SK-N-SH (cell line): ENCODE results near the gene SAMD8. TPM values are rescaled to one million over a fixed set of nuclear protein-coding genes. Genes with fewer than 3 reads are reported as not detected.
A peak's percentile ranks its signal among the peaks of the same experiment; 100 is the strongest.

ENCODE experiments used
- CTCF ChIA-PET: fragments of 300-600, 350-600 bp; formaldehyde crosslinking; extraction: SDS; loops from one replicate; lab custom pipeline; 2021; lab: Yijun Ruan, JAX
- POLR2A ChIA-PET: fragments of 350-600 bp; sonication (Branson Sonifier 250); formaldehyde crosslinking; extraction: SDS; loops from one replicate; lab custom pipeline; 2020; ENCODE audit warnings: antibody characterized with exemption, inconsistent platforms; lab: Yijun Ruan, JAX
- DNase-seq: peaks from one replicate; pipeline ENCODE4 v3.0.0; 2012
- H2AFZ ChIP-seq: fragments of 200-600 bp; sonication (generic); 2 replicates; pipeline ENCODE4 v1.8.1; 2016; ENCODE audit warnings: antibody characterized with exemption, mild to moderate bottlenecking, low read depth
- H3F3A ChIP-seq: fragments of 200-600 bp; sonication (generic); replicated peaks from 2 replicates; pipeline ENCODE3; 2016; ENCODE audit warnings: antibody characterized with exemption, mild to moderate bottlenecking; ENCODE audit not compliant: insufficient read depth
- H3K27ac ChIP-seq, 2 experiments: fragments of 200-500 bp in 1 of 2; fragments of 200-600 bp in 1 of 2; sonication (Bioruptor generic) in 1 of 2; sonication (generic), shearing (Covaris generic) in 1 of 2; 2 replicates each; pipeline versions ENCODE4 v1.5.1 to v1.6.1; 2014 to 2016; ENCODE audit warnings: low read depth in 2 of 2, inconsistent platforms in 1 of 2, low read length in 1 of 2, mild to moderate bottlenecking in 1 of 2, mixed read lengths in 1 of 2
- H3K27me3 ChIP-seq: fragments of 200-600 bp; sonication (generic), shearing (Covaris generic); 2 replicates; pipeline ENCODE4 v1.6.1; 2016; ENCODE audit warnings: mixed run types; ENCODE audit not compliant: insufficient read depth
- H3K36me3 ChIP-seq, 2 experiments: fragments of 200-500 bp in 1 of 2; fragments of 200-600 bp in 1 of 2; sonication (Bioruptor generic) in 1 of 2; sonication (generic) in 1 of 2; replicated peaks in 1 of 2; 2 replicates each; pipeline versions ENCODE3 to v1.5.1; 2014 to 2016; ENCODE audit warnings: low read length in 1 of 2, mild to moderate bottlenecking in 1 of 2; ENCODE audit not compliant: insufficient read depth in 2 of 2, control insufficient read depth in 1 of 2
- H3K4me1 ChIP-seq, 2 experiments: fragments of 200-500 bp in 1 of 2; fragments of 200-600 bp in 1 of 2; sonication (Bioruptor generic) in 1 of 2; sonication (generic), shearing (Covaris generic) in 1 of 2; 2 replicates each; pipeline versions ENCODE4 v1.5.1 to v1.6.1; 2014 to 2016; ENCODE audit warnings: low read depth in 1 of 2, low read length in 1 of 2, mixed run types in 1 of 2; ENCODE audit not compliant: insufficient read depth in 2 of 2, control insufficient read depth in 1 of 2
- H3K4me2 ChIP-seq: fragments of 200-600 bp; sonication (generic), shearing (Covaris generic); 2 replicates; pipeline ENCODE4 v1.6.1; 2017; ENCODE audit warnings: mixed run types
- H3K4me3 ChIP-seq, 2 experiments: fragments of 200-500 bp in 1 of 2; fragments of 200-600 bp in 1 of 2; sonication (Bioruptor generic) in 1 of 2; sonication (generic), shearing (Covaris generic) in 1 of 2; 2 replicates each; pipeline versions ENCODE4 v1.5.1 to v1.8.1; 2014 to 2016; ENCODE audit warnings: low read depth in 2 of 2, inconsistent platforms in 1 of 2, low read length in 1 of 2, mild to moderate bottlenecking in 1 of 2, mixed read lengths in 1 of 2, moderate library complexity in 1 of 2
- H3K79me2 ChIP-seq: fragments of 200-600 bp; sonication (generic); 2 replicates; pipeline ENCODE4 v1.8.1; 2017; ENCODE audit warnings: mild to moderate bottlenecking; ENCODE audit not compliant: insufficient read depth
- H3K9ac ChIP-seq: fragments of 200-600 bp; sonication (generic); 2 replicates; pipeline ENCODE4 v1.6.1; 2017; ENCODE audit warnings: mixed run types
- H3K9me2 ChIP-seq: fragments of 200-600 bp; sonication (generic); 2 replicates; pipeline ENCODE4 v1.6.1; 2017; ENCODE audit warnings: mixed run types
- H3K9me3 ChIP-seq: fragments of 200-600 bp; sonication (generic); 2 replicates; pipeline ENCODE4 v1.6.1; 2017; ENCODE audit warnings: mixed run types, mild to moderate bottlenecking, moderate library complexity
- H4K20me1 ChIP-seq: fragments of 200-600 bp; sonication (generic); 2 replicates; pipeline ENCODE4 v1.6.1; 2017; ENCODE audit warnings: mild to moderate bottlenecking, mixed run types; ENCODE audit not compliant: insufficient read depth
- CHD2 ChIP-seq: fragments of 150-350 bp; IDR thresholded peaks from 2 replicates; pipeline ENCODE4 v1.6.1; 2018; ENCODE audit warnings: low read length; ENCODE audit not compliant: partially characterized antibody
- ELF1 ChIP-seq: IDR thresholded peaks from 2 replicates; pipeline ENCODE4 v1.4.0; 2012
- EZH2phosphoT487 ChIP-seq: fragments of 200-600 bp; sonication (generic); IDR thresholded peaks from 2 replicates; pipeline ENCODE4 v1.6.1; 2017; ENCODE audit warnings: low read depth, mixed run types, mild to moderate bottlenecking, antibody characterized with exemption, moderate library complexity, borderline replicate concordance
- FOSL2 ChIP-seq: IDR thresholded peaks from 2 replicates; pipeline ENCODE4 v1.4.0; 2012; ENCODE audit warnings: low read depth, mild to moderate bottlenecking, moderate library complexity, borderline replicate concordance
- GABPA ChIP-seq: IDR thresholded peaks from 2 replicates; pipeline ENCODE4 v1.4.0; 2012; ENCODE audit warnings: low read depth, mild to moderate bottlenecking
- GATA2 ChIP-seq: sonication (generic); formaldehyde crosslinking; IDR thresholded peaks from 2 replicates; pipeline ENCODE4 v1.5.0; 2020; ENCODE audit warnings: mild to moderate bottlenecking, missing genetic modification reagents
- NFIC ChIP-seq: IDR thresholded peaks from 2 replicates; pipeline ENCODE4 v1.4.0; 2012; ENCODE audit warnings: borderline replicate concordance
- NRF1 ChIP-seq: IDR thresholded peaks from 2 replicates; pipeline ENCODE4 v1.6.1; 2012; ENCODE audit warnings: low read depth, mild to moderate bottlenecking, low read length
- POLR2AphosphoS5 ChIP-seq: IDR thresholded peaks from 2 replicates; pipeline ENCODE4 v1.6.1; 2012; ENCODE audit warnings: low read depth, low read length
- RAD21 ChIP-seq: IDR thresholded peaks from 2 replicates; pipeline ENCODE4 v1.6.1; 2012; ENCODE audit warnings: mild to moderate bottlenecking, low read length
- RXRA ChIP-seq: IDR thresholded peaks from 2 replicates; pipeline ENCODE4 v1.4.0; 2012; ENCODE audit warnings: low read depth, mild to moderate bottlenecking, borderline replicate concordance
- SIN3A ChIP-seq: IDR thresholded peaks from 2 replicates; pipeline ENCODE4 v1.6.1; 2012; ENCODE audit warnings: low read depth, mild to moderate bottlenecking, low read length, moderate library complexity, borderline replicate concordance
- TCF12 ChIP-seq: IDR thresholded peaks from 2 replicates; pipeline ENCODE4 v1.4.0; 2012
- USF2 ChIP-seq: fragments of 150-350 bp; IDR thresholded peaks from 2 replicates; pipeline ENCODE4 v1.6.1; 2017; ENCODE audit warnings: antibody characterized with exemption, low read length, low read depth, borderline replicate concordance
- WGBS: methylation state at CpG from one replicate; pipeline ENCODE4 v1.1.6; 2017; ENCODE audit warnings: low lambda C conversion rate; 5-methylcytosine and 5-hydroxymethylcytosine counted together
- polyA plus RNA-seq, 3 experiments: library from polyadenylated mRNA; depleted of rRNA; stranded (reverse); fragments of >200 nt; gene quantifications; 2 replicates each; pipeline ENCODE4 v1.2.3, GENCODE V29; 2012
- TF ChIP-seq, protein P1 (sequence below): IDR thresholded peaks from 2 replicates; pipeline ENCODE4 v1.4.0; 2012; ENCODE audit warnings: low read depth, borderline replicate concordance
- TF ChIP-seq, protein P2 (sequence below): IDR thresholded peaks from 2 replicates; pipeline ENCODE4; 2012
- TF ChIP-seq, protein P3 (sequence below): fragments of 150-350 bp; IDR thresholded peaks from 2 replicates; pipeline ENCODE4 v1.6.1; 2016; ENCODE audit warnings: mild to moderate bottlenecking, low read depth, low read length
- TF ChIP-seq, protein P4 (sequence below): IDR thresholded peaks from 2 replicates; pipeline ENCODE4 v1.4.0; 2012; ENCODE audit warnings: low read depth, borderline replicate concordance

The SAMD8 gene
- polyA plus RNA-seq, 1 of the 3 experiments (the other 2 are of a cell fraction), result 9.7 TPM

- Histone ChIP-seq H2AFZ (no peak overlapping the region), H3K27me3 (no peaks in the 10 kb centered on the region), H3F3A (peaks cover 14% of the 10 kb centered on the region), H3K9me3 (no peaks in the 10 kb centered on the region), H3K27ac (no peak overlapping the region), H3K79me2 (peaks cover 87% of the 10 kb centered on the region), H3K9ac (no peak overlapping the region), H3K4me2 (no peak overlapping the region), H3K36me3 (no peaks in the 10 kb centered on the region), H4K20me1 (peaks cover 22% of the 10 kb centered on the region), H3K4me1 (peaks cover 3 to 13% of the 10 kb centered on the region in 2 experiments; a peak in 3 of 4 replicates), H3K9me2 (no peaks in the 10 kb centered on the region), H3K4me3 (no peak overlapping the region)
- POLR2A ChIA-PET, result no interaction called here
- no peak for DNase-seq
- TF ChIP-seq NRF1 (no peak), TCF12 (no peak), RXRA (no peak), NFIC (no peak), FOSL2 (no peak), POLR2AphosphoS5 (no peak)
- TF ChIP-seq, protein P1, sequence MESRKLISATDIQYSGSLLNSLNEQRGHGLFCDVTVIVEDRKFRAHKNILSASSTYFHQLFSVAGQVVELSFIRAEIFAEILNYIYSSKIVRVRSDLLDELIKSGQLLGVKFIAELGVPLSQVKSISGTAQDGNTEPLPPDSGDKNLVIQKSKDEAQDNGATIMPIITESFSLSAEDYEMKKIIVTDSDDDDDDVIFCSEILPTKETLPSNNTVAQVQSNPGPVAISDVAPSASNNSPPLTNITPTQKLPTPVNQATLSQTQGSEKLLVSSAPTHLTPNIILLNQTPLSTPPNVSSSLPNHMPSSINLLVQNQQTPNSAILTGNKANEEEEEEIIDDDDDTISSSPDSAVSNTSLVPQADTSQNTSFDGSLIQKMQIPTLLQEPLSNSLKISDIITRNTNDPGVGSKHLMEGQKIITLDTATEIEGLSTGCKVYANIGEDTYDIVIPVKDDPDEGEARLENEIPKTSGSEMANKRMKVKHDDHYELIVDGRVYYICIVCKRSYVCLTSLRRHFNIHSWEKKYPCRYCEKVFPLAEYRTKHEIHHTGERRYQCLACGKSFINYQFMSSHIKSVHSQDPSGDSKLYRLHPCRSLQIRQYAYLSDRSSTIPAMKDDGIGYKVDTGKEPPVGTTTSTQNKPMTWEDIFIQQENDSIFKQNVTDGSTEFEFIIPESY, result no peak
- 100% methylated on average over 1 of the region's 1 CpG for WGBS
- CTCF ChIA-PET, result interaction anchor here (0.8 kb wide), 1 partner anchor 94 kb away, joined by 3 read pairs; no protein-coding TSS in a partner anchor
Measured at GRCh38 chr10:75136346-75136745, 24.9 kb downstream of the SAMD8 start.

DNA sequence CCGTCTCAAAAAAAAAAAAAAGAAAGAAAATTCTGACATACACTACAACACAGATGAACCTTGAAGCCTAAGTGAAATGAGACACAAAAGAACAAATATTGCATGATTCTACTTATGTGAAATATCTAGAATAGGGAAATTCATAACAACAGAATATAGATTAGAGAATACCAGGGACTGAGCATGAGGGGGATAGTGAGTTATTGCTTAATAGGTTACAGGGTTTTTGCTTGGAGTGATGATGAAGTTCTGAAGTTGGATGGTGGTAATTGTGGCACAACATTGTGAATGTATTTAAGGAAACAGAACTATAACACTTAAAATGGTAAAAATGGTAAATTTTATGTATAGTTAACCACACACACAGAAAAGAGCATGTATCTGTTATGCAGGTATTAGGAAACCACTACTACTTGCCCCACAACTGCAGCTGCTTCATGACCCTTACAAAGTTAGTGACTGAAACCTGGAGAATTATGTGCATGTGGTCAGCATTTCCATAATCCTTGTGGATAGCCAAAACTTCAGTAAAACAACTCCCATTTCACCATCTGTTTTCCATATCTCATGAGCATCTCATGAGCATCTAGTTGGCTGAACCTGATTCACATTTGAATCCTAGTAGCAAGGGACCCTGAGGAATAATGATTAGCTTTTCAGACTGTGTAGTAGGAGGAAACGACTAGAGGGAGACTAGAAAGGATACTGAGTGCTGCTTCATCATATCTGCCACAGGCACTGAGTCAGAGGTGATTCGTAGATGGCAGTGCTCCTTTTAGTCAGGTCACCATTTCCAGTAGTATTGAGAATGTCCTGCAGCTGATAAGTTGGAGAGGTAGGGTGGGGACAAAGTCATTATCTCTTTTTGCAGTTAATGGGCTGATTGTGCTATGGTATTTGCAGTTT, 26.3 kb downstream of the SAMD8 start:
- DNase-seq, result peak; percentile 37
- no peak overlapping the region for H3K4me3 ChIP-seq
- ChIA-PET POLR2A (no interaction called here), CTCF (no interaction called here)
- no peaks in the 10 kb centered on the region for H3K36me3 ChIP-seq
- H3F3A ChIP-seq, result peaks cover 14% of the 10 kb centered on the region
- H3K4me1 ChIP-seq, result peaks cover 3 to 13% of the 10 kb centered on the region in 2 experiments; a peak in 3 of 4 replicates
- peaks cover 91% of the 10 kb centered on the region for H3K79me2 ChIP-seq
- no peaks in the 10 kb centered on the region for H3K9me3 ChIP-seq
- no peak overlapping the region for H2AFZ ChIP-seq
- TF ChIP-seq POLR2AphosphoS5 (no peak), SIN3A (no peak), GATA2 (CRISPR knock-in tag) (no peak), FOSL2 (peak; percentile 22; the same call in 1 of the 2 replicates), GABPA (no peak), RAD21 (no peak), ELF1 (no peak), USF2 (no peak), CHD2 (no peak), EZH2phosphoT487 (no peak), TCF12 (peak; percentile 51)
- TF ChIP-seq, protein P2, sequence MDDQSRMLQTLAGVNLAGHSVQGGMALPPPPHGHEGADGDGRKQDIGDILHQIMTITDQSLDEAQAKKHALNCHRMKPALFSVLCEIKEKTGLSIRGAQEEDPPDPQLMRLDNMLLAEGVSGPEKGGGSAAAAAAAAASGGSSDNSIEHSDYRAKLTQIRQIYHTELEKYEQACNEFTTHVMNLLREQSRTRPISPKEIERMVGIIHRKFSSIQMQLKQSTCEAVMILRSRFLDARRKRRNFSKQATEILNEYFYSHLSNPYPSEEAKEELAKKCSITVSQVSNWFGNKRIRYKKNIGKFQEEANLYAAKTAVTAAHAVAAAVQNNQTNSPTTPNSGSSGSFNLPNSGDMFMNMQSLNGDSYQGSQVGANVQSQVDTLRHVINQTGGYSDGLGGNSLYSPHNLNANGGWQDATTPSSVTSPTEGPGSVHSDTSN, result peak; percentile 25; the same call in 1 of the 2 replicates
- TF ChIP-seq, protein P3, sequence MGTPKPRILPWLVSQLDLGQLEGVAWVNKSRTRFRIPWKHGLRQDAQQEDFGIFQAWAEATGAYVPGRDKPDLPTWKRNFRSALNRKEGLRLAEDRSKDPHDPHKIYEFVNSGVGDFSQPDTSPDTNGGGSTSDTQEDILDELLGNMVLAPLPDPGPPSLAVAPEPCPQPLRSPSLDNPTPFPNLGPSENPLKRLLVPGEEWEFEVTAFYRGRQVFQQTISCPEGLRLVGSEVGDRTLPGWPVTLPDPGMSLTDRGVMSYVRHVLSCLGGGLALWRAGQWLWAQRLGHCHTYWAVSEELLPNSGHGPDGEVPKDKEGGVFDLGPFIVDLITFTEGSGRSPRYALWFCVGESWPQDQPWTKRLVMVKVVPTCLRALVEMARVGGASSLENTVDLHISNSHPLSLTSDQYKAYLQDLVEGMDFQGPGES, result no peak
- TF ChIP-seq, protein P4, sequence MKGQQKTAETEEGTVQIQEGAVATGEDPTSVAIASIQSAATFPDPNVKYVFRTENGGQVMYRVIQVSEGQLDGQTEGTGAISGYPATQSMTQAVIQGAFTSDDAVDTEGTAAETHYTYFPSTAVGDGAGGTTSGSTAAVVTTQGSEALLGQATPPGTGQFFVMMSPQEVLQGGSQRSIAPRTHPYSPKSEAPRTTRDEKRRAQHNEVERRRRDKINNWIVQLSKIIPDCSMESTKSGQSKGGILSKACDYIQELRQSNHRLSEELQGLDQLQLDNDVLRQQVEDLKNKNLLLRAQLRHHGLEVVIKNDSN, result no peak
- WGBS, result 35% methylated on average over 3 of the region's 3 CpGs
- no peak overlapping the region for H3K4me2 ChIP-seq
- no peaks in the 10 kb centered on the region for H3K27me3 ChIP-seq
- no peak overlapping the region for H3K9ac ChIP-seq
- peak overlapping the region; percentile 7 to 35; a peak in 3 of 4 replicates for H3K27ac ChIP-seq
- H3K9me2 ChIP-seq, result no peaks in the 10 kb centered on the region
- H4K20me1 ChIP-seq, result peaks cover 22% of the 10 kb centered on the region
